Measurements from ENCODE around the gene LRRC75A. TPM values are rescaled to one million over a fixed set of nuclear protein-coding genes. Genes with fewer than 3 reads are reported as not detected.

The LRRC75A gene
- polyA plus RNA-seq, 3 donors: 4.6 to 5.6 (median 5.0) TPM

GRCh38 chr17:16473044-16474011 lies 18.7 kb downstream of the LRRC75A start:
- no peak for DNase-seq

GRCh38 chr17:16472539-16472938 lies 19.5 kb downstream of the LRRC75A start:
- DNase-seq: no peak

GRCh38 chr17:16471295-16471694 lies 20.7 kb downstream of the LRRC75A start:
- DNase-seq: no peak

- DNase-seq: no peak
Observed at GRCh38 chr17:16470265-16470664, 21.7 kb downstream of the LRRC75A start.

GRCh38 chr17:16468428-16468992 lies 23.5 kb downstream of the LRRC75A start:
- no peak for DNase-seq

GRCh38 chr17:16467886-16468285 lies 24.1 kb downstream of the LRRC75A start:
- DNase-seq: no peak

- no peak for DNase-seq
Observed at GRCh38 chr17:16467044-16467443, 24.9 kb downstream of the LRRC75A start.

- DNase-seq: no peak
Observed at GRCh38 chr17:16466407-16466806, 25.6 kb downstream of the LRRC75A start.

GRCh38 chr17:16465861-16466338 lies 26.1 kb downstream of the LRRC75A start:
- no peak for DNase-seq

GRCh38 chr17:16465052-16465312 lies 27.0 kb downstream of the LRRC75A start:
- no peak for DNase-seq

- DNase-seq: no peak
Observed at GRCh38 chr17:16464303-16465051, 27.5 kb downstream of the LRRC75A start.

- no peak for DNase-seq
Observed at GRCh38 chr17:16463358-16464302, 28.4 kb downstream of the LRRC75A start.

- no peak for DNase-seq
Observed at GRCh38 chr17:16462070-16462864, 29.7 kb downstream of the LRRC75A start.

GRCh38 chr17:16461606-16461866 lies 30.5 kb downstream of the LRRC75A start:
- DNase-seq: no peak

GRCh38 chr17:16460796-16461605 lies 31.0 kb downstream of the LRRC75A start:
- no peak for DNase-seq

GRCh38 chr17:16459855-16460550 lies 32.0 kb downstream of the LRRC75A start:
- DNase-seq: no peak

GRCh38 chr17:16459271-16459670 lies 32.7 kb downstream of the LRRC75A start:
- no peak for DNase-seq

- DNase-seq: no peak
Observed at GRCh38 chr17:16456742-16457316, 35.2 kb downstream of the LRRC75A start.
